HepG2 (cell line): ENCODE results near the gene ODAD2.

ENCODE experiments used
- ATF2 ChIP-seq: sonication (generic); formaldehyde crosslinking; IDR thresholded peaks from 2 replicates; pipeline ENCODE4 v1.4.0; 2020; ENCODE audit warnings: missing genetic modification reagents
- ATF6 ChIP-seq: sonication (generic); formaldehyde crosslinking; conservative IDR thresholded peaks from 2 replicates; pipeline ENCODE4 v1.4.0; 2020; ENCODE audit warnings: missing genetic modification reagents
- CTCF ChIP-seq: sonication (generic); formaldehyde crosslinking; IDR thresholded peaks from 2 replicates; pipeline ENCODE4 v1.5.0; 2020; ENCODE audit warnings: mild to moderate bottlenecking, missing genetic modification reagents, moderate library complexity
- DMAP1 ChIP-seq: IDR thresholded peaks from 2 replicates; pipeline ENCODE4 v1.6.1; 2016
- PHF20 ChIP-seq: sonication (generic); formaldehyde crosslinking; IDR thresholded peaks from 2 replicates; pipeline ENCODE4 v1.5.0; 2020; ENCODE audit warnings: mild to moderate bottlenecking, missing genetic modification reagents
- RAD21 ChIP-seq: fragments of 450-650 bp; formaldehyde crosslinking; IDR thresholded peaks from 2 replicates; pipeline ENCODE4 v1.5.0; 2020; ENCODE audit warnings: mild to moderate bottlenecking
- ZNF747 ChIP-seq: sonication (generic); formaldehyde crosslinking; IDR thresholded peaks from 2 replicates; pipeline ENCODE4 v1.8.1; 2023; ENCODE audit warnings: missing genetic modification reagents, mild to moderate bottlenecking, borderline replicate concordance

- TF ChIP-seq PHF20 (no peak), ATF6 (no peak), CTCF (no peak), RAD21 (CRISPR knock-in tag) (no peak), DMAP1 (no peak), ZNF747 (CRISPR knock-in tag) (no peak), ATF2 (CRISPR knock-in tag) (no peak)
These were observed 166.1 kb downstream of the ODAD2 start for GRCh38 chr10:27832826-27833225.
